BLaER1 (cell line): Measurements from ENCODE around the gene OPN3.

Experiments
- H3K27ac ChIP-seq: shearing (Covaris generic); formaldehyde crosslinking; 2 replicates; pipeline ENCODE4 v1.8.1; 2022
- H3K27me3 ChIP-seq: shearing (Covaris generic); formaldehyde crosslinking; 2 replicates; pipeline ENCODE4 v1.8.1; 2022
- H3K36me3 ChIP-seq: shearing (Covaris generic); formaldehyde crosslinking; 2 replicates; pipeline ENCODE4 v1.8.1; 2022
- H3K4me1 ChIP-seq: shearing (Covaris generic); formaldehyde crosslinking; 2 replicates; pipeline ENCODE4 v1.8.1; 2022
- H3K4me2 ChIP-seq: shearing (Covaris generic); formaldehyde crosslinking; 2 replicates; pipeline ENCODE4 v1.8.1; 2022
- H3K4me3 ChIP-seq: shearing (Covaris generic); formaldehyde crosslinking; 2 replicates; pipeline ENCODE4 v1.8.1; 2022
- H3K9ac ChIP-seq: shearing (Covaris generic); formaldehyde crosslinking; 2 replicates; pipeline ENCODE4 v1.8.1; 2022
- H3K9me3 ChIP-seq: shearing (Covaris generic); formaldehyde crosslinking; 2 replicates; pipeline ENCODE4 v1.8.1; 2022
- H4K20me1 ChIP-seq: shearing (Covaris generic); formaldehyde crosslinking; 2 replicates; pipeline ENCODE4 v1.8.1; 2022
- Cebpa-rat ChIP-seq: shearing (Covaris generic); IDR thresholded peaks from 2 replicates; pipeline ENCODE4 v1.8.1; 2022

Gene OPN3

DNA sequence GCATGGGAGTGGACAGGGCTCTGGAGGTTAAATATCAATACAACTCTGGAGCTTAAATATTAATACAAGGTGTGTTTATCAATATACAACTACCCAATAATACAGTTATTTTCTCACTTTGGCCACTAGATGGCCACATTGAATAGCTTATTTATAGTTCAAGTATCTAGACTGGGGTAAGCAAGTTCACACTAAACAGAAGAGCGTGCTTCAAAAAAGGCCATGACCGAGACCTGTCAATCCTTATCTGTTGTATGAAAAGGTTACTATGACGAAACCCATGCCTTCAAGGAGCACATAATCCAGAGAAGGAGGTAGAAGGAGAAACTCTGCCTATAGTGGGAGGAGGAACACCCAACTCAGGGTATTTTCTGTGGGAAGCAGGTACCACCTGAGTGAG, 29.1 kb downstream of the OPN3 start:
- no peak overlapping the region for H3K4me3 ChIP-seq
- no peaks in the 10 kb centered on the region for H3K9me3 ChIP-seq
- TF ChIP-seq Cebpa-rat: no peak
- H3K9ac ChIP-seq: no peak overlapping the region
- no peaks in the 10 kb centered on the region for H3K27me3 ChIP-seq
- no peak overlapping the region for H3K27ac ChIP-seq
- H3K4me2 ChIP-seq: no peak overlapping the region
- no peaks in the 10 kb centered on the region for H3K4me1 ChIP-seq
- H4K20me1 ChIP-seq: peaks cover 14% of the 10 kb centered on the region; the same call in 1 of the 2 replicates
- H3K36me3 ChIP-seq: peaks cover 11% of the 10 kb centered on the region; the same call in 1 of the 2 replicates

DNA sequence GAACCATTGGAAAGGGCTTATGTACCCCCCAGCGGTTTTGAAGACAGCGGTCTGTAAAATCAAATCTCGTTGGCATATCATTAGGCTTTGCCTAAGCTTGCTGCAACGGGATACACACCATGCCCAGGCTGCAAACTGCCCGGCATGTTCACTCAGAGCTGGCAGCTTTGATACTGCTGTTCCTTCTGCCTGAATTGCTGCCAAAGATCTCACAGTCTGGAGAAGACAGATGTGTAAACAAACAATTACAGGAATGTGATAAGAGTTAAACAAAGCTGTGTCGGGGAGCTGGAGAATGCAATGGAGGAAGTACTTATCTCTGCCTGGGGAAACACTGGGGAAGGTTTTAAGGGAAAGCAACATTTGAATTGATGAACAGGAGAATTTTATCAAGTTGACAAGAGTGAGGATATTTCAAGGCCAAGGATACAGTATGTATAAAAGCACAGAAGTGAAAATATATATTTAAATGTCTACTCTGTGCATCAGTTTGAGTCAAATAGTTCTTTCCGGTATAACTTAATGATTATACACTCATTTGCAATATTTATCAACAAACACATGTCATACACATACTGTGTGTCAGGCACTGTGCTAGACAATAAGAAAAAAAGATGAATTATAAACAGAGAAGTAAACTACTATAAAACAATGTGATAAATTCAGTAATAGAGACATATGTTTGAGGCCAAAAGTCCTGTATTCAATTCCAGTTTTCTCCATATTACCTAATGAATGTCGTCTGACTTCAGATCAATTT, 29.9 kb downstream of the OPN3 start:
- Histone ChIP-seq H3K27ac (no peak overlapping the region), H3K9ac (no peak overlapping the region), H4K20me1 (peaks cover 14% of the 10 kb centered on the region; the same call in 1 of the 2 replicates), H3K36me3 (peaks cover 7% of the 10 kb centered on the region; the same call in 1 of the 2 replicates), H3K9me3 (no peaks in the 10 kb centered on the region), H3K4me1 (no peaks in the 10 kb centered on the region), H3K4me2 (no peak overlapping the region), H3K4me3 (no peak overlapping the region), H3K27me3 (no peaks in the 10 kb centered on the region)
- TF ChIP-seq Cebpa-rat: no peak

DNA sequence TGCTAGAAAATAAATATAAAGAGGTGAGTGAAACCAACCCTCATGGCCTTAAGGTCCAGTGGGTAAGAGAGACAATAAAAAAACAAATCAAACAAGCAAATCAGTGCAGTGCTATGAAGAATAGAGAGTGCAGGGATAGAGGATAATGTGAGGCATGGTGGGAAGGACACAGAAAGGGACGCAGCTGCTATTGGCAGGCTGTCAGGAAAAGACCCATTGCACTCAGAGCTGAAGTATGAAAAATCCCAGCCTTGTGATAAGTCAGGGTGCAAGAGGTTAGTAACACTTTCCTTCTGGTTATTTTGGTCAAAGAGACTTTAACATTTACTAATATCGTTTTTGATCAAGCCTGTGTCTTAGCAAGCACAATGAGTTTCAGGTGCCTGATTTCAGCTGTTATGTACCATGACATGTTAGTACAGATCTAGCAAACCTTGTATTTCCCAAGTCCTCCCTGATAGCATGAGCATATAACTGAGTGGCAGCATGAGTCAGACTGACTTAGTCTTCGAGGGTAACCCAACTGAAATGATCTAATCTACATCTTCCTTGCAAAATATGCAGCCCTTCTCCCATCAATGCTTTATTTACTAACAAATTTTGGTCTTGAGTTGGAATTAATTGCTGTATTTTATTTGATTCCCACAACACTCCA, 31.7 kb downstream of the OPN3 start:
- no peaks in the 10 kb centered on the region for H3K27me3 ChIP-seq
- H3K4me2 ChIP-seq: no peak overlapping the region
- H3K36me3 ChIP-seq: peaks cover 24% of the 10 kb centered on the region
- no peak overlapping the region for H3K27ac ChIP-seq
- TF ChIP-seq Cebpa-rat: no peak
- H3K9ac ChIP-seq: no peak overlapping the region
- no peaks in the 10 kb centered on the region for H3K4me1 ChIP-seq
- H3K9me3 ChIP-seq: no peaks in the 10 kb centered on the region
- H3K4me3 ChIP-seq: no peak overlapping the region
- H4K20me1 ChIP-seq: peaks cover 14% of the 10 kb centered on the region; the same call in 1 of the 2 replicates

DNA sequence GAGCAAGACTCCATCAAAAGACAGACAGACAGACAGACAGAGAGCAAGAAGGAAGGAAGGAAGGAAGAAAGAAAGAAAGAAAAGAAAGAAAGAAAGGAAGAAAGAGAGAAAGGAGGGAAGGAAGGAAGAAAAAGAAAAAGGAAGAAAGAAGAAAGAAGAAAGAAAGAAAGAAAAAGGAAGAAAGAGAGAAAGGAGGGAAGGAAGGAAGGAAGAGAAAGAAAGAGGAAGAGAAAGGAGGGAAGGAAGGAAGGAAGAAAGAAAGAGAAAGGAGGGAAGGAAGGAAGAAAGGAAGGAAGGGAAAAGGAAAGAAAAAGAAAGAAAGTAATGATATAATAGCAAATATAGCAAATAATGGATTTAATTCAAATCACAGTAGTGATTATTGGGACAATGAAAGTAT, 32.7 kb downstream of the OPN3 start:
- Histone ChIP-seq H3K4me3 (no peak overlapping the region), H3K36me3 (peaks cover 34% of the 10 kb centered on the region), H3K4me1 (no peaks in the 10 kb centered on the region), H3K27ac (no peak overlapping the region), H3K27me3 (no peaks in the 10 kb centered on the region), H3K9me3 (no peaks in the 10 kb centered on the region), H3K9ac (no peak overlapping the region), H3K4me2 (no peak overlapping the region), H4K20me1 (peaks cover 14% of the 10 kb centered on the region; the same call in 1 of the 2 replicates)
- no peak for TF ChIP-seq Cebpa-rat

DNA sequence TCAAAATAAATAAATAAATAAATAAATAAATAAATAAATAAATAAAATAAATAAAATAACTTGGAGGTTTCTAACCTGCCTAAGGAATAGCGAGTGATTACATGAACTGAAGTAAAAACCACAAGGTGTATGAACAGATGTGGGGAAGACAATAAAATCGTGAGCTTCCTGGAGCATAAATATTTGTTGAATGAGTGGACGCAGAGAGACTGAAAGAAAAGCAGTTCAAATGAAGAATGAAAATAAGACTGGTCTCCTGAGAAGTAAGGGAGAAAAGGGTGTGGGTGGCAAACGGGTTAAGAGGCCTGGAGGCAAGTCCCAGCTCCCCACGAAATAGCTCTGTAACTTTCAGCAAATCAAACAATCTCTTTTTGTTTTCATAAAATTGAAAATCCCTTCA, 33.6 kb downstream of the OPN3 start:
- Histone ChIP-seq H3K27ac (no peak overlapping the region), H3K36me3 (peaks cover 43% of the 10 kb centered on the region), H3K4me3 (no peak overlapping the region), H3K4me2 (no peak overlapping the region), H3K4me1 (no peaks in the 10 kb centered on the region), H4K20me1 (peaks cover 14% of the 10 kb centered on the region; the same call in 1 of the 2 replicates), H3K9me3 (no peaks in the 10 kb centered on the region), H3K9ac (no peak overlapping the region), H3K27me3 (no peaks in the 10 kb centered on the region)
- TF ChIP-seq Cebpa-rat: no peak

DNA sequence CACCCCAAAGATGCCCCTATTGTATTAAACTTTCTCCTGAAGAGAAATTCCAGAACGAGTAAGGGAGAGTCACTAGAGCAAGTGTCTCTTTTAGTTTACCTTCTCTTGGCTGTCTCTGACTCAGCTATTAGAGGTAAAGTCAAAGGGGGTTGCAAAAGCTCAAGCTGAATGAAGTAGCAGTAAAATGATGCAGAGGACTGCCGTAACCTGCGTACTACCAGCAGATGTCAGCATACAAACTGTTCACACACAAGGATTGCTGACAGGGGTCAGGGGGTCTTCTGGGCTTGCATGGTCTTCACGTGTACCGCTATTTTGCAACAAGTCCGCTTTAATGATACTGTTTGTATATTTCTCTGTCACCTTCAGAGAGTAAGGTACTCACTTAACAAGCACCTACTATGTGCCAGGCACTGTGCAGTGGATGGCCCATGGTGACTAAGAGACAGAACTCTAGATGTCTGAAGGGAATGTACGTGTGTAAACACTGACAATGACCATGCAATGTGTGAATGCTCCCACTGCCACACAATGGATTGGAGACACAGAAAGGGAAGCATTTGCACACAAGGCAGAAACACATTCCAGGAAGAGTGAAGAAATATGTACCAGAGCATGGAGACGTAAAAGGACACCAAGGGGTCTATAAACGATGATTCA, 34.9 kb downstream of the OPN3 start:
- Histone ChIP-seq H3K27me3 (no peaks in the 10 kb centered on the region), H3K4me3 (no peak overlapping the region), H3K9ac (no peak overlapping the region), H3K4me1 (no peaks in the 10 kb centered on the region), H3K9me3 (no peaks in the 10 kb centered on the region), H3K27ac (no peak overlapping the region), H4K20me1 (peaks cover 13% of the 10 kb centered on the region; the same call in 1 of the 2 replicates), H3K36me3 (peaks cover 50% of the 10 kb centered on the region), H3K4me2 (no peak overlapping the region)
- TF ChIP-seq Cebpa-rat: no peak

DNA sequence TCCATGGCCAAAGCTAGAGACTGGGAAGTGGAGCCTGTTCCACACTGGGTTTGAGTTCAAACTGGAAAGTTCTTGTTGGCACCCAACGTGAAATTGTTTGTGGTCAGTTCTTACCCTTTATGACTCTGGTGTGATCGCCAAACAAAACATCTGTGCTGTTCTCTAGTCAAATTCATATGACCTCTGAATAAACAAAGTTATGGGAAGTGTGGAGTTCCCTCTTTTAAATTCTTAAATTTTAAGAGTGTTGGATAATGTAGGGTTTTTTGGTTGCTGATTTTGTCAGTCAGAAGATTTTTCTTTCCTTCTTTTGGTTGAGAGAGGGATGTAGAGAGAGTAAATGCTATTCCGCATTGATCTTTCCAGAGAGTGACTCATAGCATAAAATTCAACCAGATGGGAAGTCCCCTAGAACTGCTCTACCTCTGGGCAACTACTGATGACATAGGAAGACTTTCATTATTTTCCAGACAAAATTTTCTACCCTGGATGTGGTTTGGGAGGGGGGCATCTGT, 36.4 kb downstream of the OPN3 start:
- H3K4me2 ChIP-seq: no peak overlapping the region
- no peak for TF ChIP-seq Cebpa-rat
- no peaks in the 10 kb centered on the region; the same call in 1 of the 2 replicates for H4K20me1 ChIP-seq
- H3K36me3 ChIP-seq: peaks cover 47% of the 10 kb centered on the region
- H3K4me1 ChIP-seq: peaks cover 9% of the 10 kb centered on the region
- no peak overlapping the region for H3K4me3 ChIP-seq
- H3K27me3 ChIP-seq: no peaks in the 10 kb centered on the region
- no peak overlapping the region for H3K27ac ChIP-seq
- no peak overlapping the region for H3K9ac ChIP-seq
- H3K9me3 ChIP-seq: no peaks in the 10 kb centered on the region

DNA sequence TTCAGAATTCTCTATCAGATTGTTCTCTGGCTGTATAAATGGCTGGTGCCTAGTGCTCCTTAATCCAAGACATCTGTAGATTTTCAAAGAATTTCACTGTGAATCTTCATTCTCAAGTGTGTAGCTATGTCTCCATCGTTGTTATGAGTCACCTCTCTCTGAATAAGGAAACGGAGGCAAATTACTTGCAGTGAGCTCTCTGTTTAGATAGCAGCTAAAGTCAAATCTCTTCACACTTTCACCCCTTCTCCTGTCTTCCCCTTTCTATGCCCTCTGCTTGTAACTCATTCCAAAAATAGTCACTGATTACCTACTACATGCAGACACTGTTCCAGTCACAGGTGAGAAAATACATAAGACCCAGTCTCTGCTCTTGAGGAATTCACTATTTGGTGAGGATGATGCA, 39.7 kb downstream of the OPN3 start:
- Histone ChIP-seq H3K9me3 (no peaks in the 10 kb centered on the region), H3K27ac (no peak overlapping the region), H3K27me3 (no peaks in the 10 kb centered on the region), H4K20me1 (no peaks in the 10 kb centered on the region), H3K9ac (no peak overlapping the region), H3K4me2 (no peak overlapping the region), H3K36me3 (peaks cover 57% of the 10 kb centered on the region), H3K4me1 (peaks cover 37% of the 10 kb centered on the region), H3K4me3 (no peak overlapping the region)
- no peak for TF ChIP-seq Cebpa-rat

DNA sequence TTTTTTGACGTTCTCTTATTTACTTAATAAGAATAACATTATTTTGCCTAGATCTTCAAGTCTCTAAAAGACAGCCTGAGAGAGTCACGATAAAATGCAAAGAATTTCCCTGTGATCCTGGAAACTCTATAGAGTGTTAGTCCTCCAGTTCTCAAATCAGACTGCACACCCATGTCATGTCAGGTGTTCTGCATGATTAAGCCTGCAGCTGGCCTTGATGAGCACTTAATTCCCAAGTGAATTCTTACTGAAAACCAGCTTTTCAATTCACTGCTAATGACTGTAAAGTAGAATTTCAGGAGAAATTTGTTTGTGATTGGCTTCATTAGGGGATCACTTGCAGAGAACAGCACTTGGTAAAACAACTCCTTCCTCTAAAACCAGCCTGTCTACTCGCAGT, 41.9 kb downstream of the OPN3 start:
- Histone ChIP-seq H3K4me3 (no peak overlapping the region), H3K36me3 (peaks cover 56% of the 10 kb centered on the region), H3K4me1 (peaks cover 37% of the 10 kb centered on the region), H3K27ac (no peak overlapping the region), H4K20me1 (no peaks in the 10 kb centered on the region), H3K27me3 (no peaks in the 10 kb centered on the region), H3K9ac (no peak overlapping the region), H3K4me2 (peak overlapping the region; percentile 71), H3K9me3 (no peaks in the 10 kb centered on the region)
- no peak for TF ChIP-seq Cebpa-rat
